Cardiac fibroblast (primary cell): ENCODE measurements around the gene LRP2.

Experiments
- DNase-seq, 2 donors: peaks; one replicate each; pipeline versions ENCODE4 v3.0.0 to v3.0.0-alpha.2; 2010; ENCODE audit warnings: low read depth in 2 of 2
- H3K4me3 ChIP-seq, 2 donors: replicated peaks in 1 of 2; 1 replicate in 1 of 2; 2 replicates in 1 of 2; pipeline ENCODE4 v1.5.1; 2011; ENCODE audit warnings: low read depth in 2 of 2, low read length in 2 of 2, mild to moderate bottlenecking in 2 of 2, moderate library complexity in 1 of 2
- TF ChIP-seq, protein P1 (sequence below): IDR thresholded peaks from one replicate; pipeline ENCODE4 v1.5.1; 2011; ENCODE audit warnings: low read depth, mild to moderate bottlenecking, low read length, inconsistent platforms

The LRP2 gene

DNA sequence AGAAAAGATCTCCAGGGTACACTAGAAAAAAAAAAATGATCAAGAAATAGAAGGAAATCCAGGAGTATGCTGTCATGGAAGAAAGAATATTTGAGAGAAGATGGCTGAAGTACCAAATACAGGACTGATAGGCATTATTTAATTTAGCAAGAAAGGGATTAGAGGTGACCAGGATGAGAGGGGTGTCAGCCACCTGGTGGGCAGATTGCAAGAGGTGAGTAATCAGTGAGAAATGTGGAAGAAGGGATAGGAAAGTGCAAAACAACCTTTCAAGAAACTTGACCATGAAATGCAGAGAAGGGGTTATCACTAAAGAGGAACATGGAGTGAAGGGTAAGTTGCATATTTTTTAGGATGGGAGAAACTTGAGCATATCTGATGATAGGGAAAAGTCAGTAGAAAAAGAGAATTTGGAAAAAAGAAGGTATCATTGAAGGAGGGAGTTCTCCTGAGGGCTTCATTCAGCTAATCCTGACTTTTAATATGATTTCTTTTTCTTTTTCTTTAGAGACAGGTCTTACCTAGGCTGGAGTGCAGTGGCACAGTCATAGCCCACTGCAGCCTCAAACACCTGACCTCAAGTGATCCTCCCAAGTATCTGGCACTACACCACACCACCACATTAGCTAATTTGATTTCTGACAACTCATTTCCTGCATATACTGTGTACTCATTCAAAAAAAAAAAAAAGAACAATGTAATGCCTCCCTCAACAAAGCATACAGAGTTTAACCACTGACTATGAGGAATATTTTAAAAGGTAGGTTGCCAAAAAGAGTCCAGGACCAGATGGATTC, 101.3 kb downstream of the LRP2 start:
- H3K4me3 ChIP-seq, result no peak overlapping the region
- TF ChIP-seq, protein P1, sequence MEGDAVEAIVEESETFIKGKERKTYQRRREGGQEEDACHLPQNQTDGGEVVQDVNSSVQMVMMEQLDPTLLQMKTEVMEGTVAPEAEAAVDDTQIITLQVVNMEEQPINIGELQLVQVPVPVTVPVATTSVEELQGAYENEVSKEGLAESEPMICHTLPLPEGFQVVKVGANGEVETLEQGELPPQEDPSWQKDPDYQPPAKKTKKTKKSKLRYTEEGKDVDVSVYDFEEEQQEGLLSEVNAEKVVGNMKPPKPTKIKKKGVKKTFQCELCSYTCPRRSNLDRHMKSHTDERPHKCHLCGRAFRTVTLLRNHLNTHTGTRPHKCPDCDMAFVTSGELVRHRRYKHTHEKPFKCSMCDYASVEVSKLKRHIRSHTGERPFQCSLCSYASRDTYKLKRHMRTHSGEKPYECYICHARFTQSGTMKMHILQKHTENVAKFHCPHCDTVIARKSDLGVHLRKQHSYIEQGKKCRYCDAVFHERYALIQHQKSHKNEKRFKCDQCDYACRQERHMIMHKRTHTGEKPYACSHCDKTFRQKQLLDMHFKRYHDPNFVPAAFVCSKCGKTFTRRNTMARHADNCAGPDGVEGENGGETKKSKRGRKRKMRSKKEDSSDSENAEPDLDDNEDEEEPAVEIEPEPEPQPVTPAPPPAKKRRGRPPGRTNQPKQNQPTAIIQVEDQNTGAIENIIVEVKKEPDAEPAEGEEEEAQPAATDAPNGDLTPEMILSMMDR, result no peak
- no peak for DNase-seq

DNA sequence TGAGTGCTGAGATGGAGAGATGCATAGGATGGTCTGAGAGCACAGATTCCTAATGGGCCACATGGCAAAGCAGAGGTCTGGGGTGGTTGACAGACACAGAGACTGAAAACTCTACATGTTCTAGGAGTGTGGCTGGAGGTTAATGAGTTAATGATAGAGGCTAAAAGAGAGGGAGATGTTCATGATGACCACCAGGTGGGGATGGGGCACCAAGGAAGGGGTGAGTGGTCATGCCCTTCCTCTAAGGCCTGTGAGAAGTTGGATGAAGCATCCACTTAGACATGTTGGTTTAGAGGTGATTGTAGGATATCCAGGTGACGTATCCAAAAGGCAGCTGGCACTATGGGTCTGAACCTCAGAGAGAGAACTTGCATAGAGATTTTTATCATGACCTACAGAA, 102.1 kb downstream of the LRP2 start:
- H3K4me3 ChIP-seq, result no peak overlapping the region
- TF ChIP-seq, protein P1, result no peak
- no peak for DNase-seq

DNA sequence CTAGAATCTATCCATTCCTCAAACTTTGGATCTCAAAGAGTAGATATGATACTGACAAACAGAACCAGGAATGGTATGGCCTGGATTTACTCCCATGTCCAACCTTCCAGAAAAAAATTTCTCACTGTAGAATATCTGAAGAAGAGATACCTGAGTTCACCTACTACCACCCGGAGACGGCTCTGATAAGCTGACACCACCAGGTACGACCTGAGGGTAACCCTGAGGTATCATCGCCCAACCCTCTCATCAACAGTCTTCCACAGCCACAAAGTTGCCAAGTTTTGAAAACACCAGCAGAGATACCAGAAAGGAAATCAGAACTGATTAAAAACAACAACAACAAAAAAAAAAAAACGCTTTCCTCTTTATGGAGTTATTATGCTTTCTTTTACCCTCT, 102.9 kb downstream of the LRP2 start:
- DNase-seq, result no peak
- TF ChIP-seq, protein P1, result no peak
- H3K4me3 ChIP-seq, result no peak overlapping the region

DNA sequence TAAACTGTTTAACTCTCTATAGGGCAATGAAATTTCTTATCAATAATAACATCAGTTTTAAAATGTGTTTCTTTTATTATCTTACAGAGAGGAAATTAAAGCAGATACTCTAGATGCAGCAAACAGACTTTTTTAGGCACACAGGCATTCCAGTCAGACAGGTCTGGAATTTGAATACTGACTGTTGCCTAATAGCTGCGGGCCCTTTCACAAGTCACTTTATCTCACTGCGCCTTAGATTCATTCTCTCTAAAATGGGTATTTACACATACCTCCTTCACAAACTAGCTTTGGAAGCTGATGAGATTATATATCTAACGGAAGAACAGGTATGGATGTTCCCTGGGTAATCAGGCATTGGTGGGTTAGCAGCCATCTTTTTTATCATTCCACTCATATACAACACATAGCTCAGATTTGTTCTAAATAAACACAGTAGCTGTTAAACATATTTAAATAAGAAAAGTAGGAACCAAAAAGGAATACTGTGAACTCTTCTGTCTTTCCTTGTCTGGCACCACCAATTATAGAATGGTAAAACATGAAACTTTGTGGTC, 104.2 kb downstream of the LRP2 start:
- H3K4me3 ChIP-seq, result no peak overlapping the region
- DNase-seq, result peak; percentile 4 to 16
- TF ChIP-seq, protein P1, result no peak

DNA sequence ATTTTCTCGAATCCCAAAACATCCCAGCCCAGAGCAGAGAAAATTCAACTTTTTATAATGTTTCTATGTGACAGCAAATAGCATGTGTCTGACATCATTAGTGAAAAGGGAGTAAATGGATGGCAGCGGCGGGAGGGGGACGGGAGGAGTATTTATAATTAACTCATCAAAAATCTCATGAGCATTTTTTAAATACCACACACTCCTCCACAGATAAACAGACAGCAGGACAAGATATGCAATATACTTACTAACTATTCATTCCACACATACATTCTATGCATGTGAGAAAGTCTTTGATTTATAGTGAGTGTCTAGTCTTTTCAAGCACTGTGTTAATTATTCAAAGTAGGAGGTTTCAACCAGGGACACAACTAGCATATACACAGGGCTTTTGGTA, 107.6 kb downstream of the LRP2 start:
- no peak overlapping the region for H3K4me3 ChIP-seq
- TF ChIP-seq, protein P1, result no peak
- no peak for DNase-seq

DNA sequence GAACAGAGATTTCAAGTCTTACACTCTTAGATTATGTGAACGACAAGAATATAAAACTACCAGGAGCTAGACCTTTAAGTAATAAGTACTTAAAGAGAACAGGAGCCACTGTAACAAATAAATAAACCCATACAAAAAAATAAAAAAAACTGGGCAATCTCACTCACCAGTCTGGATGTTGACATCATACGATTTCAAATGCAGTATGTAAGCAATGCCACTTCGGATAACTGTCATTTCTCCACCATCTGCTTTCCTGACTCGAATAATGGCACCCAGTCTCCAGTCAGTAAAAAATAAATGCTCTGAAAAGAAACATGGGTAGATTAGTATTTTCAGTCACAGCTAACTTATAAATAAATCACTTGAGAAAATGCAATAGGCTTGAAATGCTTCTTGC, 115.1 kb downstream of the LRP2 start:
- TF ChIP-seq, protein P1, result no peak
- DNase-seq, result no peak
- no peak overlapping the region for H3K4me3 ChIP-seq
